GM23338 (cell line): ENCODE data around the gene CACNA2D3. TPM values are rescaled to one million over a fixed set of nuclear protein-coding genes. Genes with fewer than 3 reads are reported as not detected.
A peak's percentile ranks its signal among the peaks of the same experiment; 100 is the strongest.

Experiments
- ATAC-seq: fragments of 200-7000 bp; cut with Tn5 transposase; 3 replicates; pipeline ENCODE4 v1.9.1; 2020
- DNase-seq: peaks from one replicate; pipeline ENCODE4 v3.0.0-alpha.2; 2015; ENCODE audit warnings: low spot score
- H2AFZ ChIP-seq: fragments of 200-600 bp; sonication (generic); 2 replicates; pipeline ENCODE4 v1.8.0; 2016; ENCODE audit warnings: antibody characterized with exemption, mild to moderate bottlenecking, moderate library complexity
- H3F3A ChIP-seq: fragments of 200-600 bp; sonication (generic); replicated peaks from 2 replicates; pipeline ENCODE4 v1.8.0; 2017; ENCODE audit warnings: antibody characterized with exemption, mixed run types, low read depth
- H3K27ac ChIP-seq: fragments of 200-600 bp; sonication (generic); 2 replicates; pipeline ENCODE4 v1.6.1; 2016; ENCODE audit warnings: low read depth
- H3K27me3 ChIP-seq: fragments of 200-600 bp; sonication (generic); 2 replicates; pipeline ENCODE4 v1.8.0; 2016; ENCODE audit warnings: mild to moderate bottlenecking, mixed run types, moderate library complexity; ENCODE audit not compliant: insufficient read depth
- H3K36me3 ChIP-seq: fragments of 200-600 bp; sonication (generic); 2 replicates; pipeline ENCODE4 v1.8.0; 2016; ENCODE audit warnings: mild to moderate bottlenecking; ENCODE audit not compliant: insufficient read depth
- H3K4me1 ChIP-seq: fragments of 200-600 bp; sonication (generic); 2 replicates; pipeline ENCODE4 v1.8.0; 2016; ENCODE audit warnings: mild to moderate bottlenecking, moderate library complexity; ENCODE audit not compliant: insufficient read depth
- H3K4me2 ChIP-seq: fragments of 200-600 bp; sonication (generic); 2 replicates; pipeline ENCODE4 v1.7.1; 2017; ENCODE audit warnings: mixed run types
- H3K4me3 ChIP-seq: fragments of 200-600 bp; sonication (generic); 2 replicates; pipeline ENCODE4 v1.6.1; 2016; ENCODE audit warnings: mixed run types
- H3K79me2 ChIP-seq: fragments of 200-600 bp; sonication (generic); replicated peaks from 2 replicates; pipeline ENCODE4 v1.8.0; 2017; ENCODE audit warnings: mild to moderate bottlenecking; ENCODE audit not compliant: insufficient read depth
- H3K9me2 ChIP-seq: fragments of 200-600 bp; sonication (generic); 2 replicates; pipeline ENCODE4 v1.8.0; 2017; ENCODE audit not compliant: insufficient read depth
- H4K20me1 ChIP-seq: fragments of 200-600 bp; sonication (generic); replicated peaks from 2 replicates; pipeline ENCODE4 v1.8.0; 2017; ENCODE audit warnings: mild to moderate bottlenecking; ENCODE audit not compliant: insufficient read depth
- H3K27ac Mint-ChIP-seq: 2 replicates; pipeline ENCODE4 v1.8.0; 2020; ENCODE audit warnings: inconsistent platforms, mild to moderate bottlenecking, moderate library complexity, mixed read lengths
- H3K27me3 Mint-ChIP-seq: 3 replicates; pipeline ENCODE4 v1.8.0; 2022; ENCODE audit warnings: low read depth, mild to moderate bottlenecking, moderate library complexity, mixed read lengths, inconsistent platforms; ENCODE audit not compliant: insufficient read depth, poor library complexity
- H3K36me3 Mint-ChIP-seq: 3 replicates; pipeline ENCODE4 v1.8.0; 2021; ENCODE audit warnings: low read depth, mild to moderate bottlenecking, inconsistent platforms, moderate library complexity, mixed read lengths
- H3K4me1 Mint-ChIP-seq: 3 replicates; pipeline ENCODE4 v1.8.0; 2020; ENCODE audit warnings: mild to moderate bottlenecking, inconsistent platforms, mixed read lengths
- H3K4me3 Mint-ChIP-seq: 3 replicates; pipeline ENCODE4 v1.8.0; 2021; ENCODE audit warnings: moderate library complexity, mild to moderate bottlenecking, inconsistent platforms, mixed read lengths
- H3K9me3 Mint-ChIP-seq: 3 replicates; pipeline ENCODE4 v1.8.0; 2020; ENCODE audit warnings: moderate library complexity, mild to moderate bottlenecking, inconsistent platforms, mixed read lengths
- CTCF ChIP-seq, 2 experiments: fragments of 200-600 bp in 1 of 2; sonication (generic) in 1 of 2; conservative IDR thresholded peaks; 2 replicates each; pipeline versions ENCODE4 v1.5.1 to v1.6.1; 2016 to 2017; ENCODE audit warnings: antibody characterized with exemption in 2 of 2, low read depth in 2 of 2, mild to moderate bottlenecking in 2 of 2, moderate library complexity in 1 of 2
- ETS1 ChIP-seq: IDR thresholded peaks from 2 replicates; pipeline ENCODE4 v1.6.1; 2016; ENCODE audit warnings: antibody characterized with exemption
- EZH2phosphoT487 ChIP-seq: fragments of 200-600 bp; sonication (generic); IDR thresholded peaks from one replicate; pipeline ENCODE4 v1.8.1; 2018; ENCODE audit warnings: antibody characterized with exemption; ENCODE audit not compliant: unreplicated experiment
- JUNB ChIP-seq: IDR thresholded peaks from one replicate; pipeline ENCODE4 v1.6.1; 2016; ENCODE audit warnings: antibody characterized with exemption; ENCODE audit not compliant: unreplicated experiment
- POLR2AphosphoS5 ChIP-seq: IDR thresholded peaks from 2 replicates; pipeline ENCODE4 v1.6.1; 2016; ENCODE audit warnings: antibody characterized with exemption, low read depth
- REST ChIP-seq: IDR thresholded peaks from one replicate; pipeline ENCODE4 v1.6.1; 2018; ENCODE audit warnings: antibody characterized with exemption; ENCODE audit not compliant: unreplicated experiment
- STAT1 ChIP-seq: IDR thresholded peaks from one replicate; pipeline ENCODE4 v1.6.1; 2016; ENCODE audit warnings: antibody characterized with exemption; ENCODE audit not compliant: unreplicated experiment
- polyA plus RNA-seq: library from polyadenylated mRNA; unstranded; fragments of >200 nt; fragmentation: Nextera tagmentation; extraction: Ambion mirVana; gene quantifications from 2 replicates; pipeline ENCODE4 v1.2.1, GENCODE V29; 2016
- total RNA-seq: library from RNA; depleted of rRNA; stranded (reverse); fragments of >200 nt; shearing (Covaris generic); gene quantifications from 2 replicates; pipeline ENCODE4 v1.2.3, GENCODE V29; 2014
- TF ChIP-seq, protein P1 (sequence below): fragments of 250-450 bp; sonication (Bioruptor Pico); IDR thresholded peaks from 2 replicates; pipeline ENCODE4 v1.5.0; 2020; ENCODE audit warnings: mild to moderate bottlenecking, moderate library complexity

The CACNA2D3 gene
- total and polyA plus RNA-seq, 2 experiments from 2014 or later, result 2.2 to 2.3 TPM

GRCh38 chr3:54349231-54349652, 226.9 kb downstream of the CACNA2D3 start (continued):
- TF ChIP-seq, protein P1, sequence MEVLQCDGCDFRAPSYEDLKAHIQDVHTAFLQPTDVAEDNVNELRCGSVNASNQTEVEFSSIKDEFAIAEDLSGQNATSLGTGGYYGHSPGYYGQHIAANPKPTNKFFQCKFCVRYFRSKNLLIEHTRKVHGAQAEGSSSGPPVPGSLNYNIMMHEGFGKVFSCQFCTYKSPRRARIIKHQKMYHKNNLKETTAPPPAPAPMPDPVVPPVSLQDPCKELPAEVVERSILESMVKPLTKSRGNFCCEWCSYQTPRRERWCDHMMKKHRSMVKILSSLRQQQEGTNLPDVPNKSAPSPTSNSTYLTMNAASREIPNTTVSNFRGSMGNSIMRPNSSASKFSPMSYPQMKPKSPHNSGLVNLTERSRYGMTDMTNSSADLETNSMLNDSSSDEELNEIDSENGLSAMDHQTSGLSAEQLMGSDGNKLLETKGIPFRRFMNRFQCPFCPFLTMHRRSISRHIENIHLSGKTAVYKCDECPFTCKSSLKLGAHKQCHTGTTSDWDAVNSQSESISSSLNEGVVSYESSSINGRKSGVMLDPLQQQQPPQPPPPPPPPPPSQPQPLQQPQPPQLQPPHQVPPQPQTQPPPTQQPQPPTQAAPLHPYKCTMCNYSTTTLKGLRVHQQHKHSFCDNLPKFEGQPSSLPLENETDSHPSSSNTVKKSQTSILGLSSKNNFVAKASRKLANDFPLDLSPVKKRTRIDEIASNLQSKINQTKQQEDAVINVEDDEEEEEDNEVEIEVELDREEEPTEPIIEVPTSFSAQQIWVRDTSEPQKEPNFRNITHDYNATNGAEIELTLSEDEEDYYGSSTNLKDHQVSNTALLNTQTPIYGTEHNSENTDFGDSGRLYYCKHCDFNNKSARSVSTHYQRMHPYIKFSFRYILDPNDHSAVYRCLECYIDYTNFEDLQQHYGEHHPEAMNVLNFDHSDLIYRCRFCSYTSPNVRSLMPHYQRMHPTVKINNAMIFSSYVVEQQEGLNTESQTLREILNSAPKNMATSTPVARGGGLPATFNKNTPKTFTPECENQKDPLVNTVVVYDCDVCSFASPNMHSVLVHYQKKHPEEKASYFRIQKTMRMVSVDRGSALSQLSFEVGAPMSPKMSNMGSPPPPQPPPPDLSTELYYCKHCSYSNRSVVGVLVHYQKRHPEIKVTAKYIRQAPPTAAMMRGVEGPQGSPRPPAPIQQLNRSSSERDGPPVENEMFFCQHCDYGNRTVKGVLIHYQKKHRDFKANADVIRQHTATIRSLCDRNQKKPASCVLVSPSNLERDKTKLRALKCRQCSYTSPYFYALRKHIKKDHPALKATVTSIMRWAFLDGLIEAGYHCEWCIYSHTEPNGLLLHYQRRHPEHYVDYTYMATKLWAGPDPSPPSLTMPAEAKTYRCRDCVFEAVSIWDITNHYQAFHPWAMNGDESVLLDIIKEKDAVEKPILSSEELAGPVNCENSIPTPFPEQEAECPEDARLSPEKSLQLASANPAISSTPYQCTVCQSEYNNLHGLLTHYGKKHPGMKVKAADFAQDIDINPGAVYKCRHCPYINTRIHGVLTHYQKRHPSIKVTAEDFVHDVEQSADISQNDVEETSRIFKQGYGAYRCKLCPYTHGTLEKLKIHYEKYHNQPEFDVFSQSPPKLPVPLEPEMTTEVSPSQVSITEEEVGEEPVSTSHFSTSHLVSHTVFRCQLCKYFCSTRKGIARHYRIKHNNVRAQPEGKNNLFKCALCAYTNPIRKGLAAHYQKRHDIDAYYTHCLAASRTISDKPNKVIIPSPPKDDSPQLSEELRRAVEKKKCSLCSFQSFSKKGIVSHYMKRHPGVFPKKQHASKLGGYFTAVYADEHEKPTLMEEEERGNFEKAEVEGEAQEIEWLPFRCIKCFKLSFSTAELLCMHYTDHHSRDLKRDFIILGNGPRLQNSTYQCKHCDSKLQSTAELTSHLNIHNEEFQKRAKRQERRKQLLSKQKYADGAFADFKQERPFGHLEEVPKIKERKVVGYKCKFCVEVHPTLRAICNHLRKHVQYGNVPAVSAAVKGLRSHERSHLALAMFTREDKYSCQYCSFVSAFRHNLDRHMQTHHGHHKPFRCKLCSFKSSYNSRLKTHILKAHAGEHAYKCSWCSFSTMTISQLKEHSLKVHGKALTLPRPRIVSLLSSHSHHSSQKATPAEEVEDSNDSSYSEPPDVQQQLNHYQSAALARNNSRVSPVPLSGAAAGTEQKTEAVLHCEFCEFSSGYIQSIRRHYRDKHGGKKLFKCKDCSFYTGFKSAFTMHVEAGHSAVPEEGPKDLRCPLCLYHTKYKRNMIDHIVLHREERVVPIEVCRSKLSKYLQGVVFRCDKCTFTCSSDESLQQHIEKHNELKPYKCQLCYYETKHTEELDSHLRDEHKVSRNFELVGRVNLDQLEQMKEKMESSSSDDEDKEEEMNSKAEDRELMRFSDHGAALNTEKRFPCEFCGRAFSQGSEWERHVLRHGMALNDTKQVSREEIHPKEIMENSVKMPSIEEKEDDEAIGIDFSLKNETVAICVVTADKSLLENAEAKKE (CRISPR knock-in tag), result no peak
- TF ChIP-seq EZH2phosphoT487, result no peak
- no peak for TF ChIP-seq JUNB

- Histone ChIP-seq H3K4me2 (no peak overlapping the region), H2AFZ (peak overlapping the region; percentile 14; the same call in 1 of the 2 replicates)
- ATAC-seq, result no peak
- TF ChIP-seq ETS1 (no peak), POLR2AphosphoS5 (no peak), EZH2phosphoT487 (no peak), REST (no peak), STAT1 (no peak), CTCF (conservative IDR thresholded peaks at IDR 0.05; ENCODE audit: low read depth in 2 of 2) (no peak)
Observed at GRCh38 chr3:54349691-54350090, 227.3 kb downstream of the CACNA2D3 start.

More at GRCh38 chr3:54349691-54350090, 227.3 kb downstream of the CACNA2D3 start:
- no peak overlapping the region for H3K4me3 Mint-ChIP-seq
- H3F3A ChIP-seq, result no peaks in the 10 kb centered on the region
- DNase-seq, result no peak
- no peaks in the 10 kb centered on the region for H3K27me3 ChIP-seq
- peaks cover 16% of the 10 kb centered on the region for H3K4me1 ChIP-seq
- no peaks in the 10 kb centered on the region for H3K79me2 ChIP-seq
- no peak overlapping the region for H3K27ac ChIP-seq
- H3K27ac Mint-ChIP-seq, result no peak overlapping the region
- H3K4me1 Mint-ChIP-seq, result peaks cover 25% of the 10 kb centered on the region
- no peak overlapping the region for H3K4me3 ChIP-seq
- 0 out of 2 replicates have a peak, but pooled peaks cover 5% of the 10 kb centered on the region for H3K9me2 ChIP-seq
- H3K36me3 Mint-ChIP-seq, result no peaks in the 10 kb centered on the region
- H3K9me3 Mint-ChIP-seq, result no peaks in the 10 kb centered on the region
- H3K36me3 ChIP-seq, result no peaks in the 10 kb centered on the region
- no peaks in the 10 kb centered on the region for H4K20me1 ChIP-seq
- peaks cover 4% of the 10 kb centered on the region for H3K27me3 Mint-ChIP-seq
